Stimulated activated memory B cell treated with anti-CD40 and anti-IgM and Interleukin-4, amounts not matched to agents 10 μg/mL and 1 μg/mL and 100 μg/mL, for 72 hours (primary cell): Measurements from ENCODE around the gene UGT8.
"Not testable (repeated sequence)": the region's sequence is repeated elsewhere in the genome, so short reads cannot be mapped to it uniquely, and the experiment has no call there.

ENCODE experiments used
- ATAC-seq: fragments of 150-1000 bp; cut with Tn5 transposase; 2 replicates; pipeline ENCODE4 v1.10.0; 2021
- H3K27ac Mint-ChIP-seq: one replicate; pipeline ENCODE4 v1.8.0; 2022; ENCODE audit warnings: mild to moderate bottlenecking, mixed read lengths
- H3K27me3 Mint-ChIP-seq: one replicate; pipeline ENCODE4 v1.8.0; 2022; ENCODE audit warnings: mixed read lengths
- H3K36me3 Mint-ChIP-seq: one replicate; pipeline ENCODE4 v1.8.0; 2022; ENCODE audit warnings: mixed read lengths
- H3K4me1 Mint-ChIP-seq: one replicate; pipeline ENCODE4 v1.8.0; 2022; ENCODE audit warnings: mixed read lengths
- H3K4me3 Mint-ChIP-seq: one replicate; pipeline ENCODE4 v1.8.0; 2022; ENCODE audit warnings: mild to moderate bottlenecking, moderate library complexity, mixed read lengths
- H3K9me3 Mint-ChIP-seq: one replicate; pipeline ENCODE4 v1.8.0; 2022; ENCODE audit warnings: mixed read lengths

Gene UGT8

GRCh38 chr4:114597410-114598115 is 1.0 kb upstream of the UGT8 start:
- H3K27ac Mint-ChIP-seq: peak overlapping the region; percentile 90
- H3K9me3 Mint-ChIP-seq: no peaks in the 10 kb centered on the region
- ATAC-seq: no peak
- peaks cover 9% of the 10 kb centered on the region for H3K36me3 Mint-ChIP-seq
- peak overlapping the region; percentile 97 for H3K4me3 Mint-ChIP-seq
- H3K4me1 Mint-ChIP-seq: peaks cover 13% of the 10 kb centered on the region
- no peaks in the 10 kb centered on the region for H3K27me3 Mint-ChIP-seq

GRCh38 chr4:114599231-114599902 is 760 bp downstream of the UGT8 start:
- peak overlapping the region; percentile 90 for H3K27ac Mint-ChIP-seq
- H3K4me1 Mint-ChIP-seq: peaks cover 13% of the 10 kb centered on the region
- peaks cover 9% of the 10 kb centered on the region for H3K36me3 Mint-ChIP-seq
- H3K27me3 Mint-ChIP-seq: no peaks in the 10 kb centered on the region
- peak; percentile 11 for ATAC-seq
- H3K9me3 Mint-ChIP-seq: no peaks in the 10 kb centered on the region
- H3K4me3 Mint-ChIP-seq: peak overlapping the region; percentile 97

GRCh38 chr4:114599903-114600552 is 1.4 kb downstream of the UGT8 start:
- peak overlapping the region; percentile 97 for H3K4me3 Mint-ChIP-seq
- no peaks in the 10 kb centered on the region for H3K27me3 Mint-ChIP-seq
- H3K4me1 Mint-ChIP-seq: peaks cover 13% of the 10 kb centered on the region
- no peak for ATAC-seq
- no peaks in the 10 kb centered on the region for H3K9me3 Mint-ChIP-seq
- H3K27ac Mint-ChIP-seq: peak overlapping the region; percentile 90
- H3K36me3 Mint-ChIP-seq: peaks cover 7% of the 10 kb centered on the region

GRCh38 chr4:114600672-114601071 is 2.1 kb downstream of the UGT8 start:
- Mint-ChIP-seq H3K9me3 (no peaks in the 10 kb centered on the region), H3K27me3 (no peaks in the 10 kb centered on the region), H3K4me1 (peaks cover 13% of the 10 kb centered on the region), H3K36me3 (peaks cover under 1% of the 10 kb centered on the region), H3K4me3 (peak overlapping the region; percentile 97), H3K27ac (peak overlapping the region; percentile 90)
- ATAC-seq: no peak

- peaks cover 13% of the 10 kb centered on the region for H3K4me1 Mint-ChIP-seq
- H3K4me3 Mint-ChIP-seq: no peak overlapping the region
- H3K9me3 Mint-ChIP-seq: no peaks in the 10 kb centered on the region
- ATAC-seq: peak; percentile 53
- no peaks in the 10 kb centered on the region for H3K36me3 Mint-ChIP-seq
- H3K27ac Mint-ChIP-seq: no peak overlapping the region
- no peaks in the 10 kb centered on the region for H3K27me3 Mint-ChIP-seq
Observed at GRCh38 chr4:114601304-114602052, 2.9 kb downstream of the UGT8 start.

- H3K9me3 Mint-ChIP-seq: no peaks in the 10 kb centered on the region
- H3K27ac Mint-ChIP-seq: no peak overlapping the region
- H3K4me3 Mint-ChIP-seq: no peak overlapping the region
- no peaks in the 10 kb centered on the region for H3K27me3 Mint-ChIP-seq
- H3K4me1 Mint-ChIP-seq: peaks cover 13% of the 10 kb centered on the region
- no peaks in the 10 kb centered on the region for H3K36me3 Mint-ChIP-seq
- peak; percentile 86 for ATAC-seq
Observed at GRCh38 chr4:114603497-114603896, 4.9 kb downstream of the UGT8 start.

GRCh38 chr4:114606245-114606644 is 7.6 kb downstream of the UGT8 start:
- H3K36me3 Mint-ChIP-seq: no peaks in the 10 kb centered on the region
- no peak overlapping the region for H3K4me3 Mint-ChIP-seq
- no peak overlapping the region for H3K27ac Mint-ChIP-seq
- no peak for ATAC-seq
- H3K9me3 Mint-ChIP-seq: no peaks in the 10 kb centered on the region
- peaks cover 6% of the 10 kb centered on the region for H3K4me1 Mint-ChIP-seq
- H3K27me3 Mint-ChIP-seq: no peaks in the 10 kb centered on the region

GRCh38 chr4:114607056-114607455 is 8.4 kb downstream of the UGT8 start:
- Mint-ChIP-seq H3K9me3 (no peaks in the 10 kb centered on the region), H3K27ac (no peak overlapping the region)
- ATAC-seq: no peak

GRCh38 chr4:114613560-114613959 is 15.0 kb downstream of the UGT8 start:
- no peak overlapping the region for H3K27ac Mint-ChIP-seq
- ATAC-seq: no peak
- H3K4me1 Mint-ChIP-seq: peaks cover 27% of the 10 kb centered on the region
- no peaks in the 10 kb centered on the region for H3K9me3 Mint-ChIP-seq
- H3K27me3 Mint-ChIP-seq: no peaks in the 10 kb centered on the region
- H3K36me3 Mint-ChIP-seq: no peaks in the 10 kb centered on the region
- no peak overlapping the region for H3K4me3 Mint-ChIP-seq

More at GRCh38 chr4:114607056-114607455, 8.4 kb downstream of the UGT8 start:
- Mint-ChIP-seq H3K4me3 (no peak overlapping the region), H3K27me3 (no peaks in the 10 kb centered on the region), H3K4me1 (peaks cover 6% of the 10 kb centered on the region), H3K36me3 (no peaks in the 10 kb centered on the region)

- H3K9me3 Mint-ChIP-seq: no peaks in the 10 kb centered on the region
- H3K4me3 Mint-ChIP-seq: no peak overlapping the region
- H3K4me1 Mint-ChIP-seq: peaks cover 21% of the 10 kb centered on the region
- no peak overlapping the region for H3K27ac Mint-ChIP-seq
- no peaks in the 10 kb centered on the region for H3K27me3 Mint-ChIP-seq
- H3K36me3 Mint-ChIP-seq: no peaks in the 10 kb centered on the region
- ATAC-seq: no peak
Observed at GRCh38 chr4:114615435-114615834, 16.8 kb downstream of the UGT8 start.

GRCh38 chr4:114616036-114616435 is 17.4 kb downstream of the UGT8 start:
- ATAC-seq, H3K4me3 Mint-ChIP-seq, H3K27ac Mint-ChIP-seq, H3K36me3 Mint-ChIP-seq, H3K9me3 Mint-ChIP-seq, H3K27me3 Mint-ChIP-seq: not testable (repeated sequence)
- peaks cover 21% of the 10 kb centered on the region for H3K4me1 Mint-ChIP-seq

GRCh38 chr4:114626196-114626595 is 27.6 kb downstream of the UGT8 start:
- ATAC-seq: no peak
- no peaks in the 10 kb centered on the region for H3K27me3 Mint-ChIP-seq
- no peak overlapping the region for H3K27ac Mint-ChIP-seq
- H3K9me3 Mint-ChIP-seq: no peaks in the 10 kb centered on the region
- H3K36me3 Mint-ChIP-seq: peaks cover 24% of the 10 kb centered on the region
- no peak overlapping the region for H3K4me3 Mint-ChIP-seq
- H3K4me1 Mint-ChIP-seq: peaks cover 26% of the 10 kb centered on the region

GRCh38 chr4:114636192-114636935 is 37.8 kb downstream of the UGT8 start:
- H3K27ac Mint-ChIP-seq: no peak overlapping the region
- H3K9me3 Mint-ChIP-seq: peaks cover 5% of the 10 kb centered on the region
- no peak for ATAC-seq
- peaks cover 43% of the 10 kb centered on the region for H3K36me3 Mint-ChIP-seq
- H3K4me3 Mint-ChIP-seq: no peak overlapping the region
- H3K27me3 Mint-ChIP-seq: no peaks in the 10 kb centered on the region
- peaks cover 35% of the 10 kb centered on the region for H3K4me1 Mint-ChIP-seq

- Mint-ChIP-seq H3K36me3 (peaks cover 20% of the 10 kb centered on the region), H3K27me3 (no peaks in the 10 kb centered on the region), H3K27ac (no peak overlapping the region), H3K9me3 (peaks cover 5% of the 10 kb centered on the region), H3K4me1 (peaks cover 45% of the 10 kb centered on the region), H3K4me3 (no peak overlapping the region)
- no peak for ATAC-seq
Observed at GRCh38 chr4:114642173-114642780, 43.7 kb downstream of the UGT8 start.
